Measurements from ENCODE around the gene GCFC2. TPM values are rescaled to one million over a fixed set of nuclear protein-coding genes. Genes with fewer than 3 reads are reported as not detected.

The GCFC2 gene
- total and polyA plus RNA-seq, 2 of the 13 experiments (the other 11 are each of a cell fraction or from before 2014, with no cell fraction given) = 26.8 to 49.0 TPM

GRCh38 chr2:75710577-75711253 is at the start of gene GCFC2 (continued):
- TF ChIP-seq, protein P1, sequence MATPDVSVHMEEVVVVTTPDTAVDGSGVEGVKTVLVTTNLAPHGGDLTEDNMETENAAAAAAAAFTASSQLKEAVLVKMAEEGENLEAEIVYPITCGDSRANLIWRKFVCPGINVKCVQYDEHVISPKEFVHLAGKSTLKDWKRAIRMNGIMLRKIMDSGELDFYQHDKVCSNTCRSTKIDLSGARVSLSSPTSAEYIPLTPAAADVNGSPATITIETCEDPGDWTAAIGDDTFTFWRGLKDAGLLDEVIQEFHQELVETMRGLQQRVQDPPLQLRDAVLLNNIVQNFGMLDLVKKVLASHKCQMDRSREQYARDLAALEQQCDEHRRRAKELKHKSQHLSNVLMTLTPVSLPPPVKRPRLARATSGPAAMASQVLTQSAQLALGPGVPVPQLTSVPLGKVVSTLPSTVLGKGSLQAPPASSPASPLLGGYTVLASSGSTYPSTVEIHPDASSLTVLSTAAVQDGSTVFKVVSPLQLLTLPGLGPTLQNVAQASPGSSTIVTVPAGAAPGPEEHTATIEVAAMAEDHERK (CRISPR knock-in tag; IDR thresholded peaks at IDR 0.05; ENCODE audit: low read depth) = peak; percentile 15; the same call in 1 of the 2 replicates
- TF ChIP-seq RBAK (CRISPR knock-in tag; IDR thresholded peaks at IDR 0.05) = no peak
- TF ChIP-seq ZBTB34 (CRISPR knock-in tag; IDR thresholded peaks at IDR 0.05) = peak; percentile 94
- peak; percentile 100 for TF ChIP-seq FOXC1 (CRISPR knock-in tag; IDR thresholded peaks at IDR 0.05; ENCODE audit: borderline replicate concordance)
- TF ChIP-seq MAFF (IDR thresholded peaks at IDR 0.05; ENCODE audit: low read depth, low read length) = no peak
- peak; percentile 98 for TF ChIP-seq MEIS1 (CRISPR knock-in tag; IDR thresholded peaks at IDR 0.05; ENCODE audit: borderline replicate concordance)
- TF ChIP-seq SMAD1 (CRISPR knock-in tag; IDR thresholded peaks at IDR 0.05; ENCODE audit: borderline replicate concordance, low read depth) = peak; percentile 100
- TF ChIP-seq, protein P2, sequence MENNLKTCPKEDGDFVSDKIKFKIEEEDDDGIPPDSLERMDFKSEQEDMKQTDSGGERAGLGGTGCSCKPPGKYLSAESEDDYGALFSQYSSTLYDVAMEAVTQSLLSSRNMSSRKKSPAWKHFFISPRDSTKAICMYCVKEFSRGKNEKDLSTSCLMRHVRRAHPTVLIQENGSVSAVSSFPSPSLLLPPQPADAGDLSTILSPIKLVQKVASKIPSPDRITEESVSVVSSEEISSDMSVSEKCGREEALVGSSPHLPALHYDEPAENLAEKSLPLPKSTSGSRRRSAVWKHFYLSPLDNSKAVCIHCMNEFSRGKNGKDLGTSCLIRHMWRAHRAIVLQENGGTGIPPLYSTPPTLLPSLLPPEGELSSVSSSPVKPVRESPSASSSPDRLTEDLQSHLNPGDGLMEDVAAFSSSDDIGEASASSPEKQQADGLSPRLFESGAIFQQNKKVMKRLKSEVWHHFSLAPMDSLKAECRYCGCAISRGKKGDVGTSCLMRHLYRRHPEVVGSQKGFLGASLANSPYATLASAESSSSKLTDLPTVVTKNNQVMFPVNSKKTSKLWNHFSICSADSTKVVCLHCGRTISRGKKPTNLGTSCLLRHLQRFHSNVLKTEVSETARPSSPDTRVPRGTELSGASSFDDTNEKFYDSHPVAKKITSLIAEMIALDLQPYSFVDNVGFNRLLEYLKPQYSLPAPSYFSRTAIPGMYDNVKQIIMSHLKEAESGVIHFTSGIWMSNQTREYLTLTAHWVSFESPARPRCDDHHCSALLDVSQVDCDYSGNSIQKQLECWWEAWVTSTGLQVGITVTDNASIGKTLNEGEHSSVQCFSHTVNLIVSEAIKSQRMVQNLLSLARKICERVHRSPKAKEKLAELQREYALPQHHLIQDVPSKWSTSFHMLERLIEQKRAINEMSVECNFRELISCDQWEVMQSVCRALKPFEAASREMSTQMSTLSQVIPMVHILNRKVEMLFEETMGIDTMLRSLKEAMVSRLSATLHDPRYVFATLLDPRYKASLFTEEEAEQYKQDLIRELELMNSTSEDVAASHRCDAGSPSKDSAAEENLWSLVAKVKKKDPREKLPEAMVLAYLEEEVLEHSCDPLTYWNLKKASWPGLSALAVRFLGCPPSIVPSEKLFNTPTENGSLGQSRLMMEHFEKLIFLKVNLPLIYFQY (CRISPR knock-in tag; IDR thresholded peaks at IDR 0.05; ENCODE audit: borderline replicate concordance) = peak; percentile 90
- TF ChIP-seq ZNF740 (CRISPR knock-in tag; IDR thresholded peaks at IDR 0.05) = peak; percentile 87
- TF ChIP-seq, protein P3, sequence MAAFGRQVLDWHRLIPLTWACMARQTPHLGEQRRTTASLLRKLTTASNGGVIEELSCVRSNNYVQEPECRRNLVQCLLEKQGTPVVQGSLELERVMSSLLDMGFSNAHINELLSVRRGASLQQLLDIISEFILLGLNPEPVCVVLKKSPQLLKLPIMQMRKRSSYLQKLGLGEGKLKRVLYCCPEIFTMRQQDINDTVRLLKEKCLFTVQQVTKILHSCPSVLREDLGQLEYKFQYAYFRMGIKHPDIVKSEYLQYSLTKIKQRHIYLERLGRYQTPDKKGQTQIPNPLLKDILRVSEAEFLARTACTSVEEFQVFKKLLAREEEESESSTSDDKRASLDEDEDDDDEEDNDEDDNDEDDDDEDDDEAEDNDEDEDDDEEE (CRISPR knock-in tag; IDR thresholded peaks at IDR 0.05) = peak; percentile 95
- peak; percentile 100 for TF ChIP-seq EED (CRISPR knock-in tag; IDR thresholded peaks at IDR 0.05)
- TF ChIP-seq MXI1 (IDR thresholded peaks at IDR 0.05; ENCODE audit: borderline replicate concordance, low read depth, low read length) = peak; percentile 86; the same call in 1 of the 3 replicates
- TF ChIP-seq TP53 (CRISPR knock-in tag; conservative IDR thresholded peaks at IDR 0.05) = peak; percentile 96
- TF ChIP-seq POLR2G (IDR thresholded peaks at IDR 0.05; ENCODE audit: low read depth, low read length) = peak; percentile 99
- peak; percentile 99 for TF ChIP-seq ZSCAN21 (CRISPR knock-in tag; IDR thresholded peaks at IDR 0.05; ENCODE audit: borderline replicate concordance)
- TF ChIP-seq FOXM1 (CRISPR knock-in tag; IDR thresholded peaks at IDR 0.05) = peak; percentile 95
- TF ChIP-seq ZNF841 (CRISPR knock-in tag; IDR thresholded peaks at IDR 0.05; ENCODE audit: borderline replicate concordance) = peak; percentile 99
- TF ChIP-seq ZNF616 (CRISPR knock-in tag; IDR thresholded peaks at IDR 0.05; ENCODE audit: low read depth) = peak; percentile 99
- peak; percentile 97 for TF ChIP-seq TARDBP (CRISPR knock-in tag; IDR thresholded peaks at IDR 0.05)
- peak; percentile 100 for TF ChIP-seq ZNF709 (CRISPR knock-in tag; IDR thresholded peaks at IDR 0.05)
- peak; percentile 100; the same call in 1 of the 2 replicates for TF ChIP-seq PAX8 (CRISPR knock-in tag; IDR thresholded peaks at IDR 0.05; ENCODE audit: borderline replicate concordance)
- peak; percentile 100 for TF ChIP-seq MYC (CRISPR knock-in tag; IDR thresholded peaks at IDR 0.05; ENCODE audit: borderline replicate concordance)
